ENCODE results near the gene UBE2O.

- TF ChIP-seq EZH2phosphoT487 (IDR thresholded peaks at IDR 0.05; ENCODE audit: insufficient read depth, low read depth) (no peak), EZH2 (IDR thresholded peaks at IDR 0.05; ENCODE audit: insufficient read depth, poor library complexity, severe bottlenecking) (no peak)
These were observed 92.5 kb downstream of the UBE2O start for GRCh38 chr17:76360461-76360860.
